ENCODE results near the gene AFM. TPM values are rescaled to one million over a fixed set of nuclear protein-coding genes. Genes with fewer than 3 reads are reported as not detected.

AFM gene
- total and polyA plus RNA-seq, 9 donors: 0.10 to 0.12 TPM; not detected in 7

DNA sequence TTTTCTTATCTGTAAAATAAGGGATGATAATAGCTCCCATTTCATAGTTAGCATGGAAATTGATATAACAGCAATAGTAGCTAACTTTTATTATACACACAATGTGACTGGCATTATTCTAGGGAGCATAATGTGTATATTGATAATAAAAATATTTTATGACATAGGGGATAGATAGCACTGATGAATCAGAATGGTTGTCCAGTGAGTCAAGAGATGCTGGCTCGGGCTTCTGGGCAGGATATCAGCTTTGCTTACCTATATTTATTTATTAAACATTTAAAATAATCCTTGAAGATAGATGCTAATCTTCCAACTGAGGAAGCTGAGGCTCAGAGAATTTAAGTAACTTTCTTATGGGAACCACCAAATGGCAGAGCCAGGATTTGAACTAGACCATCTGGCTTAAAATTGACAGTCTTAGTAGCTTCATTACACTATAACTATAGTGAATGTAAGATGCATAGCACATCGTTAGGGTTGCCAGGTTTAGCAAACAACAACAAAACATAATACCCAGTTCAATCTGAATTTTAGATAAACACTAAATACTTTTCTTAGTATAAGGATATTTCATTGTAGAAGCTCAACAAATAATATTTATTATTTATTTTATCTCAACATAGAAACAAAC lies 42.8 kb upstream of the AFM start:
- H3K36me3 ChIP-seq (ENCODE audit: control insufficient read depth, insufficient read depth, low read length): no peaks in the 10 kb centered on the region
- WGBS (ENCODE audit: insufficient coverage): no CpG with 5 or more reads among the region's 2 CpGs
- no peaks in the 10 kb centered on the region for H3K4me1 ChIP-seq (ENCODE audit: control insufficient read depth, insufficient read depth, low read length)
- no peak overlapping the region for H3K4me3 ChIP-seq (ENCODE audit: low read length)
- no peaks in the 10 kb centered on the region for H3K27me3 ChIP-seq (ENCODE audit: control insufficient read depth, insufficient read depth, low read length)
- no peaks in the 10 kb centered on the region for H3K9me3 ChIP-seq (replicated peaks; ENCODE audit: control insufficient read depth, low read depth, low read length)
- no peak for DNase-seq
- H3K27ac ChIP-seq (ENCODE audit: low read length): no peak overlapping the region

DNA sequence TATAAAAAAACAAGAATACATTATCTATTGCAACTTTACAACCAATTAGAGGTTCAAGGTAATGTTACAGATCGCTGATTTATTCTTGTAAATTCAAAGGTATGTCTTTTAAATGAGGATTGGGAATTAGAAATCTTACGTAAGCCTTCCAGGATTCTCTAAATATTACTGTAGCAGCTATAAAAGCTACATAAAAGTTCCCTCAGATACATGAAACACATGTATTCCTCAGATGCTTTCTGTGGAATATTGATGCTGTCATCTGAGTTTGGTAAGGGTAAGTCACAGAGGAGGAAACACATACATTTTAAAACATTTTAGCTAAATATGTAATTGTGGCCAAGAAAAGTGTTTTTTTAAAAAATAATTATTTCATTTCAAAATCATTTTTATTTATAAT lies 42.1 kb upstream of the AFM start:
- no peaks in the 10 kb centered on the region for H3K36me3 ChIP-seq (ENCODE audit: control insufficient read depth, insufficient read depth, low read length)
- H3K4me1 ChIP-seq (ENCODE audit: control insufficient read depth, insufficient read depth, low read length): no peaks in the 10 kb centered on the region
- no CpG with 5 or more reads among the region's 2 CpGs for WGBS (ENCODE audit: insufficient coverage)
- H3K27ac ChIP-seq (ENCODE audit: low read length): no peak overlapping the region
- no peaks in the 10 kb centered on the region for H3K9me3 ChIP-seq (replicated peaks; ENCODE audit: control insufficient read depth, low read depth, low read length)
- H3K4me3 ChIP-seq (ENCODE audit: low read length): no peak overlapping the region
- no peaks in the 10 kb centered on the region for H3K27me3 ChIP-seq (ENCODE audit: control insufficient read depth, insufficient read depth, low read length)
- DNase-seq: no peak

DNA sequence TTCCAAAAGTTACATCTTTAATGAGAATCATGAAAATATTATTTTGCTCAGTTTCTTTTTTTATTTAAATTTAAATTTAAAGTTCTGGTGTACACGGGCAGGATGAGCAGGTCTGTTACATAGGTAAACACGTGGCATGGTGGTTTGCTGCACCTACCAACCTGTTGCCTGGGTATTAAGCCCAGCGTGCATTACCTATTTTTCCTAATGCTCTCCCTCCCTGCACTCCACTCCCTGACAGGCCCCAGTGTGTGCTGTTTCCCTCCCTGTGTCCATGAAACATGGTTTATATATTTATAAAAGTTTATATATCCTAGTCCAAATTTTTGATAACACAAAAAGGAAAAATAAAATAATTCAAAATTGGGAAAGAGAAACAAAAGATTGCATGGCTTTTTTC lies 41.6 kb upstream of the AFM start:
- Histone ChIP-seq H3K9me3 (replicated peaks; ENCODE audit: control insufficient read depth, low read depth, low read length) (no peaks in the 10 kb centered on the region), H3K4me3 (ENCODE audit: low read length) (no peak overlapping the region), H3K27ac (ENCODE audit: low read length) (no peak overlapping the region), H3K4me1 (ENCODE audit: control insufficient read depth, insufficient read depth, low read length) (no peaks in the 10 kb centered on the region), H3K27me3 (ENCODE audit: control insufficient read depth, insufficient read depth, low read length) (no peaks in the 10 kb centered on the region), H3K36me3 (ENCODE audit: control insufficient read depth, insufficient read depth, low read length) (no peaks in the 10 kb centered on the region)
- WGBS (ENCODE audit: insufficient coverage): no CpG with 5 or more reads among the region's 3 CpGs
- no peak for DNase-seq

- no peaks in the 10 kb centered on the region for H3K4me1 ChIP-seq (ENCODE audit: control insufficient read depth, insufficient read depth, low read length)
- no peaks in the 10 kb centered on the region for H3K9me3 ChIP-seq (replicated peaks; ENCODE audit: control insufficient read depth, low read depth, low read length)
- no peak for DNase-seq
- H3K27me3 ChIP-seq (ENCODE audit: control insufficient read depth, insufficient read depth, low read length): no peaks in the 10 kb centered on the region
- no peak overlapping the region for H3K4me3 ChIP-seq (ENCODE audit: low read length)
- H3K36me3 ChIP-seq (ENCODE audit: control insufficient read depth, insufficient read depth, low read length): no peaks in the 10 kb centered on the region
- H3K27ac ChIP-seq (ENCODE audit: low read length): no peak overlapping the region
- WGBS (ENCODE audit: insufficient coverage): 90% methylated on average over 2 of the region's 3 CpGs
Measured at GRCh38 chr4:73440653-73441052, 40.9 kb upstream of the AFM start.

DNA sequence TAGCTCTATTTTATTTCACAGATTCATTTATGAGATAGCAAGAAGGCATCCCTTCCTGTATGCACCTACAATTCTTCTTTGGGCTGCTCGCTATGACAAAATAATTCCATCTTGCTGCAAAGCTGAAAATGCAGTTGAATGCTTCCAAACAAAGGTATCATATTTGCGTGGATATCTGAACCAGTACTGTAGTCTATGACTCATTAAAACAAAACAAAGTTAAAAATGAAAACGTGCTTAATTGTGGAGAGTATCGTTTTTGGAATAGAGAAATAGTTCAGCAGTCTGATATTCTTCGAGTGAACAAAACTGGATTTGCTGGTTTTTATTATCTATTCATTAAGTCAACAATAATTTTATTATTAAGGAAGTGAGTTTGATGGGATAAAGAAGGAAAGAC lies 39.3 kb upstream of the AFM start:
- no peaks in the 10 kb centered on the region for H3K4me1 ChIP-seq (ENCODE audit: control insufficient read depth, insufficient read depth, low read length)
- H3K9me3 ChIP-seq (replicated peaks; ENCODE audit: control insufficient read depth, low read depth, low read length): no peaks in the 10 kb centered on the region
- no peaks in the 10 kb centered on the region for H3K27me3 ChIP-seq (ENCODE audit: control insufficient read depth, insufficient read depth, low read length)
- no peak overlapping the region for H3K4me3 ChIP-seq (ENCODE audit: low read length)
- no peaks in the 10 kb centered on the region for H3K36me3 ChIP-seq (ENCODE audit: control insufficient read depth, insufficient read depth, low read length)
- DNase-seq: no peak
- no CpG with 5 or more reads among the region's 5 CpGs for WGBS (ENCODE audit: insufficient coverage)
- no peak overlapping the region for H3K27ac ChIP-seq (ENCODE audit: low read length)

DNA sequence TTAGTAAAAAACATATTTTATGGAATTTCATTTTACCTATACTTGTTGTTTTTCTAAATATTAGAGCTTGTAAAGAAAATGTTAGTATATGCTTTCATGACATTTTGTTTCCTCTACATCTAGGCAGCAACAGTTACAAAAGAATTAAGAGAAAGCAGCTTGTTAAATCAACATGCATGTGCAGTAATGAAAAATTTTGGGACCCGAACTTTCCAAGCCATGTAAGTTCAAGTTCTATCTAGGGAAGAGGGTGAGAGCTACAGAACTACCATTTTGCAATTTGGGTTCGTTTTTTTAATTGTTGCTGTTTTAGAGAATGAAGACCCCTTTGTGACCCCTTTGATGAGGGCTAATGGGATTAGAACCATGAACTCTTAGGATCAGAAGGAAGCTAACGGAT lies 38.3 kb upstream of the AFM start:
- Histone ChIP-seq H3K9me3 (replicated peaks; ENCODE audit: control insufficient read depth, low read depth, low read length) (no peaks in the 10 kb centered on the region), H3K27ac (ENCODE audit: low read length) (no peak overlapping the region), H3K36me3 (ENCODE audit: control insufficient read depth, insufficient read depth, low read length) (no peaks in the 10 kb centered on the region), H3K4me3 (ENCODE audit: low read length) (no peak overlapping the region), H3K4me1 (ENCODE audit: control insufficient read depth, insufficient read depth, low read length) (no peaks in the 10 kb centered on the region), H3K27me3 (ENCODE audit: control insufficient read depth, insufficient read depth, low read length) (no peaks in the 10 kb centered on the region)
- WGBS (ENCODE audit: insufficient coverage): no CpG with 5 or more reads among the region's 3 CpGs
- no peak for DNase-seq

- 29% methylated on average over 1 of the region's 7 CpGs for WGBS (ENCODE audit: insufficient coverage)
- no peak for DNase-seq
- no peak overlapping the region for H3K27ac ChIP-seq (ENCODE audit: low read length)
Measured at GRCh38 chr4:73445383-73446335, 35.9 kb upstream of the AFM start.

DNA sequence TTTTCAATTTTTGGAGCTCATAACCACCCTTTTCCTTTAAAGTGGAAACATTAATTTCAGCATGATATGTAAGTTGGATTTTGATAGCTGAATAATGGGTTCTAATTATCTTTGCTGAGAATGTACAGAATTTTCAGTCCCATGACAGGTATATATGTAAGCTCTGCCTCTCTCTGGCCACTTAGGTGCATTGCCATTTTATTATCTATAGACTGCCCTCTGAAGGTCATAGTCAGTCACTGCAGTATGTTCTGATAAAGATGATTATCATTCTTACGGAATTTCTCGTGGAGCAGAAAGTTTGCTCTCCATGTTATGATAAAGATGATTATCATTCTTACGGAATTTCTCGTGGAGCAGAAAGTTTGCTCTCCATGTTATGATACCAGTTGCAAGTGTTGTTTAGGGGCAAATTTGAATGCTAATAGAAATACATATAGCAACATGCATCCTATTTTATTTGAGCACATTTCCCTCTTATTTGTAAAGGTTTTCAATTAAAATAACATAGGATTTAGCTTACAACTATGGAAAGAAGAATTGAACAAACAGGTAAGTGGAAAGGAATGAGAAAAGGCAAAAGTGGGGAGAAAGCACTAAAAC lies 35.1 kb upstream of the AFM start:
- Histone ChIP-seq H3K36me3 (ENCODE audit: control insufficient read depth, insufficient read depth, low read length) (no peaks in the 10 kb centered on the region), H3K4me1 (ENCODE audit: control insufficient read depth, insufficient read depth, low read length) (peaks cover 4% of the 10 kb centered on the region), H3K9me3 (replicated peaks; ENCODE audit: control insufficient read depth, low read depth, low read length) (no peaks in the 10 kb centered on the region), H3K4me3 (ENCODE audit: low read length) (no peak overlapping the region), H3K27ac (ENCODE audit: low read length) (no peak overlapping the region), H3K27me3 (ENCODE audit: control insufficient read depth, insufficient read depth, low read length) (no peaks in the 10 kb centered on the region)
- peak; percentile 20 for DNase-seq
- WGBS (ENCODE audit: insufficient coverage): no CpG with 5 or more reads among the region's 4 CpGs

More at GRCh38 chr4:73445383-73446335, 35.9 kb upstream of the AFM start:
- no peaks in the 10 kb centered on the region for H3K36me3 ChIP-seq (ENCODE audit: control insufficient read depth, insufficient read depth, low read length)
- H3K4me3 ChIP-seq (ENCODE audit: low read length): no peak overlapping the region
- H3K4me1 ChIP-seq (ENCODE audit: control insufficient read depth, insufficient read depth, low read length): peaks cover 4% of the 10 kb centered on the region
- no peaks in the 10 kb centered on the region for H3K9me3 ChIP-seq (replicated peaks; ENCODE audit: control insufficient read depth, low read depth, low read length)
- H3K27me3 ChIP-seq (ENCODE audit: control insufficient read depth, insufficient read depth, low read length): no peaks in the 10 kb centered on the region

DNA sequence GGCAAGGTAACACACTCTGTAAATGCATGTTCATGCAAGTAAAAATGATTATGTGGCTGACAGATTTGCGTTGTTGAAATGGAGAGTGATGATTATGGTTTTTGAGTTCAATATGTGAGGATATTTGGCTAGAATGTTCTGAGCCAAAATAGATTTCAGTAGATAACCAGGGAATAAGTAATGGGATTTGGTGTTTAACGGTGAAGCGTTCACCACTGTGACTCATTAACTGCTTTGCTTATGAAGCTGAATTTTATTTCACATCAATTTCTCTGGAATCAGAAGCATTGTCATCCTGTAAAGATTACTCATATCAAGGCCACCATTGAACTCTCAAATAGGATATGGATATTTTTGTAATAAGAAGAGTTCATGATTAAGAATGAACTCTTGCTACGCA lies 33.9 kb upstream of the AFM start:
- Histone ChIP-seq H3K36me3 (ENCODE audit: control insufficient read depth, insufficient read depth, low read length) (no peaks in the 10 kb centered on the region), H3K4me1 (ENCODE audit: control insufficient read depth, insufficient read depth, low read length) (peaks cover 4% of the 10 kb centered on the region), H3K27ac (ENCODE audit: low read length) (no peak overlapping the region), H3K4me3 (ENCODE audit: low read length) (no peak overlapping the region), H3K9me3 (replicated peaks; ENCODE audit: control insufficient read depth, low read depth, low read length) (no peaks in the 10 kb centered on the region), H3K27me3 (ENCODE audit: control insufficient read depth, insufficient read depth, low read length) (no peaks in the 10 kb centered on the region)
- WGBS (ENCODE audit: insufficient coverage): 75% methylated on average over 1 of the region's 4 CpGs
- DNase-seq: no peak

- no peaks in the 10 kb centered on the region for H3K9me3 ChIP-seq (replicated peaks; ENCODE audit: control insufficient read depth, low read depth, low read length)
- no peak overlapping the region for H3K27ac ChIP-seq (ENCODE audit: low read length)
- H3K4me1 ChIP-seq (ENCODE audit: control insufficient read depth, insufficient read depth, low read length): peaks cover 4% of the 10 kb centered on the region
- WGBS (ENCODE audit: insufficient coverage): no CpG with 5 or more reads among the region's 4 CpGs
- no peak overlapping the region for H3K4me3 ChIP-seq (ENCODE audit: low read length)
- DNase-seq: no peak
- H3K27me3 ChIP-seq (ENCODE audit: control insufficient read depth, insufficient read depth, low read length): no peaks in the 10 kb centered on the region
- H3K36me3 ChIP-seq (ENCODE audit: control insufficient read depth, insufficient read depth, low read length): no peaks in the 10 kb centered on the region
Measured at GRCh38 chr4:73448448-73449203, 32.9 kb upstream of the AFM start.
